Endothelial cell (in vitro differentiated cells): ENCODE results near the gene MARVELD1. TPM values are rescaled to one million over a fixed set of nuclear protein-coding genes. Genes with fewer than 3 reads are reported as not detected.

ENCODE experiments used
- DNase-seq: peaks from one replicate; pipeline ENCODE4 v3.0.0; 2021; ENCODE audit warnings: low spot score
- H3K27ac Mint-ChIP-seq: one replicate; pipeline ENCODE4 v1.8.0; 2021; ENCODE audit warnings: mixed read lengths, inconsistent platforms; ENCODE audit not compliant: unreplicated experiment
- H3K27me3 Mint-ChIP-seq: one replicate; pipeline ENCODE4 v1.8.0; 2021; ENCODE audit warnings: mild to moderate bottlenecking, moderate library complexity, mixed read lengths, inconsistent platforms; ENCODE audit not compliant: unreplicated experiment
- H3K36me3 Mint-ChIP-seq: one replicate; pipeline ENCODE4 v1.8.0; 2021; ENCODE audit warnings: mild to moderate bottlenecking, low read depth, mixed read lengths, inconsistent platforms; ENCODE audit not compliant: unreplicated experiment
- H3K4me1 Mint-ChIP-seq: one replicate; pipeline ENCODE4 v1.8.0; 2021; ENCODE audit warnings: mild to moderate bottlenecking, mixed read lengths, inconsistent platforms; ENCODE audit not compliant: unreplicated experiment
- H3K4me3 Mint-ChIP-seq: one replicate; pipeline ENCODE4 v1.8.0; 2021; ENCODE audit warnings: mild to moderate bottlenecking, mixed read lengths, inconsistent platforms; ENCODE audit not compliant: unreplicated experiment
- H3K9me3 Mint-ChIP-seq: one replicate; pipeline ENCODE4 v1.8.0; 2021; ENCODE audit warnings: mixed read lengths, inconsistent platforms; ENCODE audit not compliant: unreplicated experiment
- CTCF ChIP-seq: fragments of 200-600 bp; sonication (generic); IDR thresholded peaks from one replicate; pipeline ENCODE4 v1.5.0; 2021; ENCODE audit warnings: antibody characterized with exemption; ENCODE audit not compliant: unreplicated experiment
- total RNA-seq: library from RNA; stranded (reverse); fragmentation: NEBNext Ultra II Directional; extraction: Animal tissue kit (Norgen Biotek cat#: 25700); gene quantifications from one replicate; pipeline ENCODE4 v1.2.1, GENCODE V29; 2021; ENCODE audit not compliant: unreplicated experiment

Gene MARVELD1
- total RNA-seq, 1 donor from 2014 or later: 21.0 TPM

- Mint-ChIP-seq H3K27me3 (peaks cover 2% of the 10 kb centered on the region), H3K9me3 (no peaks in the 10 kb centered on the region), H3K4me3 (no peak overlapping the region), H3K27ac (no peak overlapping the region), H3K4me1 (no peaks in the 10 kb centered on the region), H3K36me3 (peaks cover 31% of the 10 kb centered on the region)
- TF ChIP-seq CTCF: peak; percentile 71
- DNase-seq: peak; percentile 88
These were observed 45.8 kb downstream of the MARVELD1 start for GRCh38 chr10:97759158-97759887.

- no peak for DNase-seq
- no peaks in the 10 kb centered on the region for H3K27me3 Mint-ChIP-seq
- no peak overlapping the region for H3K27ac Mint-ChIP-seq
- peaks cover 25% of the 10 kb centered on the region for H3K36me3 Mint-ChIP-seq
- no peak for TF ChIP-seq CTCF
- H3K9me3 Mint-ChIP-seq: no peaks in the 10 kb centered on the region
- no peak overlapping the region for H3K4me3 Mint-ChIP-seq
- H3K4me1 Mint-ChIP-seq: no peaks in the 10 kb centered on the region
These were observed 46.4 kb downstream of the MARVELD1 start for GRCh38 chr10:97759946-97760345.

- no peak for TF ChIP-seq CTCF
- Mint-ChIP-seq H3K36me3 (peaks cover 20% of the 10 kb centered on the region), H3K9me3 (no peaks in the 10 kb centered on the region), H3K4me3 (no peak overlapping the region), H3K27ac (peak overlapping the region; percentile 17), H3K27me3 (no peaks in the 10 kb centered on the region), H3K4me1 (no peaks in the 10 kb centered on the region)
- no peak for DNase-seq
These were observed 47.1 kb downstream of the MARVELD1 start for GRCh38 chr10:97760461-97761257.

GRCh38 chr10:97761331-97761865 lies 47.9 kb downstream of the MARVELD1 start:
- Mint-ChIP-seq H3K36me3 (peaks cover 18% of the 10 kb centered on the region), H3K27me3 (no peaks in the 10 kb centered on the region), H3K27ac (no peak overlapping the region), H3K4me3 (peak overlapping the region; percentile 52), H3K4me1 (no peaks in the 10 kb centered on the region), H3K9me3 (no peaks in the 10 kb centered on the region)
- TF ChIP-seq CTCF: no peak
- no peak for DNase-seq
